ENCODE measurements around the gene PDCD4. TPM values are rescaled to one million over a fixed set of nuclear protein-coding genes. Genes with fewer than 3 reads are reported as not detected.
A peak's percentile ranks its signal among the peaks of the same experiment; 100 is the strongest.

The PDCD4 gene
- total RNA-seq, 1 donor from 2014 or later = 77.9 TPM

- Histone ChIP-seq H3K36me3 (ENCODE audit: control insufficient read depth, insufficient read depth, low read length) (no peaks in the 10 kb centered on the region), H3K4me3 (ENCODE audit: low read depth, low read length) (no peak overlapping the region), H3K27me3 (ENCODE audit: control insufficient read depth, insufficient read depth, low read length) (no peaks in the 10 kb centered on the region)
- FAIRE-seq (no peak), DNase-seq (ENCODE audit: low read depth) (no peak)
- no peak for TF ChIP-seq CTCF (IDR thresholded peaks at IDR 0.05; ENCODE audit: insufficient read depth, low read length, severe bottlenecking)
Observed at GRCh38 chr10:110833234-110833940, 38.3 kb upstream of the PDCD4 start.

GRCh38 chr10:110833941-110834628 is 37.6 kb upstream of the PDCD4 start:
- H3K4me3 ChIP-seq (ENCODE audit: low read depth, low read length) = no peak overlapping the region
- peak; percentile 32 for FAIRE-seq
- H3K36me3 ChIP-seq (ENCODE audit: control insufficient read depth, insufficient read depth, low read length) = no peaks in the 10 kb centered on the region
- DNase-seq (ENCODE audit: low read depth) = peak; percentile 60
- TF ChIP-seq CTCF (IDR thresholded peaks at IDR 0.05; ENCODE audit: insufficient read depth, low read length, severe bottlenecking) = no peak
- H3K27me3 ChIP-seq (ENCODE audit: control insufficient read depth, insufficient read depth, low read length) = no peaks in the 10 kb centered on the region

- Histone ChIP-seq H3K4me3 (ENCODE audit: low read depth, low read length) (no peak overlapping the region), H3K36me3 (ENCODE audit: control insufficient read depth, insufficient read depth, low read length) (no peaks in the 10 kb centered on the region), H3K27me3 (ENCODE audit: control insufficient read depth, insufficient read depth, low read length) (no peaks in the 10 kb centered on the region)
- peak; percentile 76 for DNase-seq (ENCODE audit: low read depth)
- no peak for TF ChIP-seq CTCF (IDR thresholded peaks at IDR 0.05; ENCODE audit: insufficient read depth, low read length, severe bottlenecking)
- no peak for FAIRE-seq
Observed at GRCh38 chr10:110834629-110835301, 37.0 kb upstream of the PDCD4 start.

GRCh38 chr10:110835841-110836240 is 35.9 kb upstream of the PDCD4 start:
- no peaks in the 10 kb centered on the region for H3K36me3 ChIP-seq (ENCODE audit: control insufficient read depth, insufficient read depth, low read length)
- no peak for DNase-seq (ENCODE audit: low read depth)
- no peak overlapping the region for H3K4me3 ChIP-seq (ENCODE audit: low read depth, low read length)
- no peak for TF ChIP-seq CTCF (IDR thresholded peaks at IDR 0.05; ENCODE audit: insufficient read depth, low read length, severe bottlenecking)
- FAIRE-seq = no peak
- H3K27me3 ChIP-seq (ENCODE audit: control insufficient read depth, insufficient read depth, low read length) = no peaks in the 10 kb centered on the region

- Histone ChIP-seq H3K36me3 (ENCODE audit: control insufficient read depth, insufficient read depth, low read length) (no peaks in the 10 kb centered on the region), H3K4me3 (ENCODE audit: low read depth, low read length) (no peak overlapping the region), H3K27me3 (ENCODE audit: control insufficient read depth, insufficient read depth, low read length) (no peaks in the 10 kb centered on the region)
- DNase-seq (ENCODE audit: low read depth) (no peak), FAIRE-seq (no peak)
- TF ChIP-seq CTCF (IDR thresholded peaks at IDR 0.05; ENCODE audit: insufficient read depth, low read length, severe bottlenecking) = no peak
Observed at GRCh38 chr10:110836706-110837105, 35.0 kb upstream of the PDCD4 start.

Measured in bronchial epithelial cell (primary cell).